ENCODE measurements around the gene NCOA3.

- TF ChIP-seq CTCF (IDR thresholded peaks at IDR 0.05) (no peak), POLR2A (IDR thresholded peaks at IDR 0.05) (no peak)
Measured at GRCh38 chr20:47544852-47545251, 43.2 kb downstream of the NCOA3 start.
